Stimulated activated CD4-positive, alpha-beta T cell treated with anti-CD3 and anti-CD28 coated beads, Interleukin-4, amount 100 ng/mL, for 1 hour (primary cell): ENCODE results near the gene EMILIN2.
A peak's percentile ranks its signal among the peaks of the same experiment; 100 is the strongest.
"Not testable (repeated sequence)": the region's sequence is repeated elsewhere in the genome, so short reads cannot be mapped to it uniquely, and the experiment has no call there.

Experiments
- DNase-seq: peaks from one replicate; pipeline ENCODE4 v3.0.0-alpha.2; 2020

Gene EMILIN2

DNA sequence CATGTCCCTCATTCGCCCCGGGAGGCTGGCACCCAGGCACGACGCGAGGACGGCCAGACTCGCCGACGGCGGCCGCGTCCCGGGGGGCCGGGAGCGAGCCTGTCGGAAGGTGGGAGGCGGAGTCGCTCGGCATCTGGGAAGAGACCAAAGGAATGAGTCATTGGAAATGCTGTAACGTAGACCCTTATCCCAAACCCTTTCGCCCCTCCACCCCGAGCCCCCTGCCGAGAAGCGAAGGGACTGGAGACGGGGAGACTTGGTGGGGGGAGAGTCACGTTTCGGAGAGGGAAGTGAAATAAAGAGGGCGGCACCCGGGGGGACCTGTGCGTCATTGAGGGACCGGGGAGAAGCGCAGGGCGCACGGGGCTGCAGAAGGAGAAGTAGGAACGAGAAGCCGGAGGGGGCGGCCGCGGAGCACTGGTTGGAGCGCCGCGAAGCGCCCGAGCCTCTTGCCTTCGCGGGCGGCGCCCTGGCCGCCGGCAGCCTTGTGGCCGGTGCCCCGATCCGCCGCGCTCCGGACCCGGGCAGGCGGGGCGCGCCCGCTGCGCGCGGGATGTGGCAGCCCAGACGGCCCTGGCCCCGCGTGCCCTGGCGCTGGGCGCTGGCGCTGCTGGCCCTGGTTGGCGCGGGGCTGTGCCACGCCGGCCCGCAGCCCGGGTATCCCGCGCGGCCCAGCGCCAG, at the start of gene EMILIN2:
TSS of gene EMILIN2 (plus strand) at position 371 of the 681 bp plus-strand sequence. CDS start at position 554, 183 bp downstream.
- peak; percentile 52 for DNase-seq

DNA sequence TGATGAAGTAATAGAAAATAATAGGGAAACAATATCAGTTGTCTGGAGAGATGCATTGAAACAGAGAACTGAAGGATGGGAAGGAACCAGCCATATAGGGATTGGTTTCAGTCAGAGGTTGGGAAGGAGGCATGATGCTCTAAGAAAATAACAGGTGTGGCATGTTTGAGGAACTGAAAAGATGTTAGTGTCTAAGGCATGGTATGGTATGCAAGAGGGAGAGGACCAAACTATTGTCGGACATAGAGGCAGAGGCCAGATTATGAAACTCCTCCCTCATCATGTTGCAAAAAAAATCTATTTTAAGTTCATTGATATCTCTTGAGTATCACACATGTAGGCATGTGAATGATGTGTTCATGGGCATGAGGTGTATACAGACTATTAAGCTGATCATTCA, 48.9 kb upstream of the EMILIN2 start:
- no peak for DNase-seq

DNA sequence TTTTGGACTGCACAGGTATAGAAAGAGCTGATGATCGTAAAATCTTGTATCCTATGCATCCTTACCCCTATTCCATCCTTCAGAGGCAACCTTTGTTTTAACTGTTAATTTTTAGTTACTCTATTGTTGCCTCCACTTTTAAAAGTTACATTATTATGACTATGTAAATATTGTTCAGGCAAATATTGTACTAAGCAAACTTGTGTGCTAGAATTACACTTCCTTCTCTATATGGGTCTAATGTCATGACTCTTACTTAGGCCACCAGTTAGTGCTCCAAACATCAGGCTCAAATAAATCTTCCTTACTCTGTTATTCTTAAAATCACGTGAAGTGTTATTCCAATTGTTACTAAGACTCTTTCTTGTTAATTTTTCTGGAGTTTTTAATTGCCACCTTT, 47.4 kb upstream of the EMILIN2 start:
- DNase-seq, result no peak

DNA sequence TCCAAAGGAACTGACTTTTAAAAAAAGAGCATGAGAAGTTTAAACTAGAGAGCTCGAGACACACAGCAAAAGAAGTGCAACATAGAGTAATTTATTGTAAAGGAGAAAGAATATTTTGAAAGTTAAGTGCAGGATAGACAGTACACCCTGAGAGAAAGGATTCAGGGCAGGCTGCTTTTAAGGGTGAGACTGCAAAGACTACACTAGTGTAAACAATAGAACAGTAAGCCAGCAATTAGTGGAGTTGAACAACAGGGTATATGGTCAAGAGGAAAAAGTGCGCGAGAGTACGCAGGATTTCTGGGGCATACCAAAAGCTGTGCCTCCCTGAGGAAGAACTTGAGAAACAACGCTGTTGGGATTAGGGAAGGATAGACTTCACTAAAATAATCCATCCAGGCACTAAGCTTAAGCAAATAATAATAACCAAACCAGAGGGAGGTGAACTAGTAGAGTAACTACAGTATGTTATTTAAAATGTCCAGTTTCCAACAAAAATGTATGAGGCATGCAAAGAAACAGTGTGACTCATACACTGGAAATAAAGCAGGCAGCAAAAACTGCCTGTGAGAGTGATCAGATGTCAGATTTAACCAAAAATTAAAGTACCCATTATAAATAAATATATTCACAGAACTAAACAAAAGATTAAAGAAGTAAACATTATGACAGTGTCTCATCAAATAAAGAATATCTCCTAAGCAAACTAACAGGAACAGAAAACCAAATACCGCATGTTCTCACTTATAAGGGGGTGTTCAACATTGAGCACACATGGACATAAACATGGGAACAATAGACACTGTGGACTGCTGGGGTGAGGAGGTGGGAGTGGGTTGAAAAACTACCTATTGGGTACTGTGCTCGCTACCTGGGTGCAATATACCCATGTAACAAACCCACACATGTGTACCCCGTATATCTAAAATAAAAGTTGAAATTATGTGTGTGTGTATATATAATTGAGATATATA, 40.5 kb upstream of the EMILIN2 start:
- DNase-seq, result no peak

DNA sequence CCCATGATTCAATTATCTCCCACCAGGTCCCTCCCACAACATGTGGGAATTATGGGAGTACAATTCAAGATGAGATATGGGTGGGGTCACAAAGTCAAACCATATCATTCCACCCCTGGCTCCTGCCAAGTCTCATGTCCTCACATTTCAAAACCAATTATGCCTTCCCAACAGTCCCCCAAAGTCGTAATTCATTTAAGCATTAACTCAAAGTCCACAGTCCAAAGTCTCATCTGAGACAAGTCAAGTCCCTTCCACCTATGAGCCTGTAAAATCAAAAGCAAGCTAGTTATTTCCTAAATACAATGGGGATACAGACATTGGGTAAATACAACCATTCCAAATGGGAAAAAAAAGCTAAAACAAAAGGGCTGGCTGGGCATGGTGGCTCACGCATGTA, 38.2 kb upstream of the EMILIN2 start:
- not testable (repeated sequence) for DNase-seq

DNA sequence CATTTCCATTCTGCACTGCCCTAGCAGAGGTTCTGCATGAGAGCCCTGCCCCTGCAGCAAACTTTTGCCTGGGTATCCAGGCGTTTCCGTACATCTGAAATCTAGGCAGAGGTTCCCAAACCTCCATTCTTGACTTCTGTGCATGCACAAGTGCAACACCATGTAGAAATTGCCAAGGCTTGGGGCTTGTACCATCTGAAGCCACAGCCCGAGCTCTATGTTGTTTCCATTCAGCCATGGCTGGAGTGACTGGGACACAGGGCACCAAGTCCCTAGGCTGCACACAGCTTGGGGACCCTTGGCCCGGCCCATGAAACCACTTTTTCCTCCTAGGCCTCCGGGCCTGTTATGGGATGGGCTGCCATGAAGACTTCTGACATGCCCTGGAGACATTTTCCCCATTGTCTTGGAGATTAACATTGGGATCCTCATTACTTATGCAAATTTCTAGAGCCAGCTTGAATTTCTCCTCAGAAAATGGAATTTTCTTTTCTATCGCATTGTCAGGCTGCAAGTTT, 37.1 kb upstream of the EMILIN2 start:
- not testable (repeated sequence) for DNase-seq

DNA sequence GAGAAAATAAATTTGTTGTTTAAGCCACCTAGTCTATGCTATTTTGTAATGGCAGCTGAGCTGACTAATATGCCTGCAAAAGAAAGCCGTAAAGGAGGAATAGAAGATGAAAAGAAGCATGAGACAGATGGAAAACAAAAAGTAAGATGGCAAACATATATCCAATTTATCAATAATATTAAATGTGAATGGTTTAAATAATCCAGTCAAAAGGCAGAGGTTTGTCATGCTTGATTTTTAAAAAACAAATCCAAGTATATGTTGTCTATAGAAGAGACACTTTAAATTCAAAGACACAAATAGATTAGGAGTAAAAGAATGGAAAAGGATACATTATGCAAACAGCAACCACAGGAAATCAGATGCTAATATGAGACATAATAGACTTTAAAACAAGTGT, 35.4 kb upstream of the EMILIN2 start:
- no peak for DNase-seq

DNA sequence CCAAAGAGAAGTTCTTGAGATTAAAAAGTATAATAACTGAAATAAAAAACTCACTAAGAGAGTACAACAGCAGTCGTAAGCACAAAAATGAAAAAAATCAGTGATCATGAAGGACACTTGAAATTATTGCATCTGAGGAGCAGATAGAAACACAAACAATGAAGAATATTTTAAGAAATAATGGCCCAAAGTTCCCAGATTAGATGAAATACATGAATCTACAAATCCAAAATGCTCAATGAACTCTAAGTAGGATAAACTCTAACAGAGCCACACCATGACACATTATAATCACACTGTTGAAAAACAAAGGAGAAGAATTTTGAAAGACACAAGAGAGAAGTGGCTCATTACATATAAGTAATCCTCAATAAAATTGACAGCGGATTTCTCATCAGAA, 31.9 kb upstream of the EMILIN2 start:
- no peak for DNase-seq

DNA sequence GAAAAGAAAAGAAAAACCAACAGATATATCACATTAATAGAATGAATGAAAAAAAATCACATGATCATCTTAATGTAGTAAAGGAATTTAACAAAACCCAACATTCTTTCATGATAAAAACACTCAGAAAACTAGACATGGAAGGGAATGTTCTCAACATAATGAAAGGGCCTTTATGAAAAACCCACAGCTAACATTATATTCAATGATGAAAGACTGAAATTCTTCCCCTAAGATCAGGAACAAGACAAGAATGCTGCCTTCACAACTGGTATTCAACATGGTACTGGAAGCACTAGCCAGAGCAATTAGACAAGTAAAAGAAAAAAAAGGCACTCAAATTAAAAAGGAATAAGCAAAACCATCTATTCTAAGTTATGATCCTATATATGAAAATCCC, 28.5 kb upstream of the EMILIN2 start:
- no peak for DNase-seq

DNA sequence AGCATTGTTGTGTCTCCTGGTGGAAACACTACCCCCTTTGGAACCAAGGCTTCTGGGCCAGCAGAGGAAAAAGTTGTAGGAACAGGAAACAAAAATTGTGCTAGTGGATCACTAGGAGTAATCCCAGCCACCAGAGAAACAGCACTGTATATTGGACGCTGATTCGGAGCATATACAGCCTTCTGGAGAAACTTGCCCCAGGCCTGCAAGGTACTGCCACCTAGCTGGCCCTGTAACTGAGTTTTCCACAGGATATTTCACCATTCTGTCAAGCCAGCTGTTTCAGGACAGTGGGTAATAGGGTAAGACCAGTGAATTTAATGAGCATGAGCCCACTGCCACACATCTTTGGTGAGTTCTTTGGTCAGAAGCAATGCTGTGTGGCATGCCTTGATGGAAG, 25.1 kb upstream of the EMILIN2 start:
- DNase-seq, result no peak

DNA sequence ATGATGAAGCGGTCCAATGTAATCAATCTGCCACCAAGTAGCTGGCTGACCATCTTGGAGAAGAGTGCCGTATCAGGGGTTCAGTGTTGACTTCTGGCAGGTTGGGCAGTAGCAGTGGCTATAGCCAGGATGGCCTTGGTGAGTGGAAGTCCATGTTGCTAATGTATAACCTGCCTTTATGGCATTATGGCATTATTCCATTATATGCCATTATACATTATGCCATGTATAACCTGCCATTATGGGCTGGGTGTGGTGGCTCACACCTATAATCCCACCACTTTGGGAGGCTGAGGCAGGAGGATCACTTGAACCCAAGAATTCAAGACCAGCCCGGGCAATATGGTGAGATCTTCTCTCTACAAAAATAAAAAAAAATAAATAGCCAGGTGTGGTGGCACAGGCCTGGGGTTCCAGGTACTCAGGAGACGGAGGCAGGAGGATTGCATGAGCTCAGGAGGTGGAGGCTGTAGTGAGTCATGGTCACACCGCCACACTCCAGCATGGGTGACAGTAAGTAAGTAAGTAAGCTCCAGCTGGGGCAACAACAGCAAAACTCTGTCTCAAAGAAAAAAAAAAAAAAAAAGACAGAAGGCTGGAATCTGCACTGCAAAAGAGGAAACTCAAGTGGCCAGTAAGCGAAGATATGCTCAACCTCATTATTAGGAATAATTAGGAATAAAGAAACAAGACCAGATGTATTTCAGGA, 24.4 kb upstream of the EMILIN2 start:
- no peak for DNase-seq

DNA sequence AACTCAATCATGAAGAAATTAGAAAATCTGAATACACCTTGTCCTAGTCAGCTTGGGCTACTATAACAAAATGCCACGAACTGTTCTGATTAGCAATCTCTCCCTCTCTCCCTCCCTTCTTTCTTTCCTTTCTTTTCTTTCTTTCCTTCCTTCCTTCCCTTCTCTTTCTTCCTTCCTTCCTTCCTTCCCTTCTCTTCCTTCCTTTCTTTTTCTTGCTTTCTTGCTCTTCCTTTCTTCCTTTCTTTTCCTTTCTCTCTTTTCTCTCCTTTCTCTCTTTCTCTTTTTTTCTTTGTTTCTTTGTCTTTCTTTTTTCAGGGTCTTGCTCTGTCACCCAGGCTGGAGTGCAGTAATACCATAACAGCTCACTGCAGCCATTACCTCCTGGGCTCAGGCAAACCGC, 23.6 kb upstream of the EMILIN2 start:
- no peak for DNase-seq

DNA sequence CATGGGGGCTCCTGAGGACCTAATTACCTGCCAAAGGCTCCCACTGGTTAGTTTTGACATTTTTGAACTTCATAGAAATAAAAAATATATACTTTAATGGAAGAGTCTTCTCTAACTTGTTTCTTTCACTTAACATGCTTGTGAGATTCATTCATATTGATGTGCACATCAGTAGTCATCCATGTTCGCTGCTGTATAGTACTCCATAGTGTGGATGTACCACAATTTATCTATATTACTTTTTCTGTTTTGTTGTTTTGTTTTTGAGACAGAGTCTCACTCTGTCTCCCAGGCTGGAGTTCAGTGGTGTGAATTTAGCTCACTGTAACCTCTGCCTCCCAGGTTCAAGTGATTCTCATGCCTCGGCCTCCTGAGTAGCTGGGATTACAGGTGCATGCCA, 22.8 kb upstream of the EMILIN2 start:
- no peak for DNase-seq

DNA sequence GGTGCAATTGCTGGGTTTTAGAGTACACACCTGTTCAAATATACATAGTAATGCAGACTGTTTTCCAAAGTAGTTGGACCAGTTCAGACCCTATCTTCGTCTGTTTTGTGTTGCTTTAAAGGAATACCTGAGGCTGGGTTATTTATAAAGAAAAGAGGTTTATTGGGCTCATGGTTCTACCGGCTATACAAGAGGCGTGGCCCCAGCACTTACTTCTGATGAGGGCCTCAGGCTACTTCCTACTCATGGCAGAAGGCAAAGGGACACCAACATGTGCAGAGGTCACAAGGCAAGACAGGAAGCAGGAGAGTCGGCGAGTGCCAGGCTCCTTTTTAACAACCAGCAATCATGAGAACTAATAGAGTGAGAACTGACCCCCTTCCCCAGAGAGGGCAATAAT, 21.9 kb upstream of the EMILIN2 start:
- no peak for DNase-seq

DNA sequence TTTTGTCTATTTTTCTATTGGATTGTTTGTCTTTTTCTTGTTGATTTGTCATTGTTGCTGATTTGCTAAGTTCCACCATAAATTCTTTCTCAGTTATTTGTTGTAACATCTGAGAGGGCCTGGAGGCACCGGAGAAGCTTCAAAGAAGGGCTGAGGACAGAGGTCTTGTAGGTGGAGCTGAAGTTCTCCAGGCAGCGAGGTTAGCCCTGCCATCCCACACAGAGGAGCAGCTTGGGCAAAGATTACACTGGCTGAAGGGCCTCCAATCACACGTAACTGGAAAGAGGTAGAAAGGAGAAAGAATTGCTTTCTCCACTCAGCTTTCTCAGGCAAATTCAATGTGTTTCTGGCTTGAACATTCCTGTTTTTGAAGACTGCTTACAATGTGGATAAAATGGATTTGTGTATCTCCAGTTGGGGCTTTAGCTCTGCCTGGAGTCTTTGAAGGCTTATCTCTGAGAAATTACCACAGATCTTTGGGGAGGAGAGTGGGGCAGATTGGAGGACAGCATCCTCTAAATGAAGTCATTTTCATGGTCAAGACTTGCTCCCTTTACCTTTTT, 21.1 kb upstream of the EMILIN2 start:
- DNase-seq, result no peak

DNA sequence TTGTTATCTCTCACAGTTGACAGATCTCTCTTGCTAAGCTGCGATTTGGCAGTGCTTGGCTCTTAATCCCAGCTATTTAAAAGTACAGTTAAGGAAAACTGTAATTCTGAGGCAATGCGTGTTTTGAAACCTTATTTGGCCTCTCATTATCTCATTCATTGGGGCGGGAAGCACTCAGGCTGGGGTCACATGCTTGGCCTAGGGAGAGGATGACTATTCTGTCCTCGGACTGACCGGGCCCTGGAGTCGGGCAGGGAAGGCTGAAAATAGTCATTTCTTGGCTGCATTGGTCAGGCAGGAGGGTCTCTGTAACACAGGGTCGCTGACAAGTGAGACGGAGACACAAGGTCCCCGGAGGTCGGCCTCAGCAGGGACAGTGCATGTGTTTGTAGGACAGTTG, 20.2 kb upstream of the EMILIN2 start:
- no peak for DNase-seq

DNA sequence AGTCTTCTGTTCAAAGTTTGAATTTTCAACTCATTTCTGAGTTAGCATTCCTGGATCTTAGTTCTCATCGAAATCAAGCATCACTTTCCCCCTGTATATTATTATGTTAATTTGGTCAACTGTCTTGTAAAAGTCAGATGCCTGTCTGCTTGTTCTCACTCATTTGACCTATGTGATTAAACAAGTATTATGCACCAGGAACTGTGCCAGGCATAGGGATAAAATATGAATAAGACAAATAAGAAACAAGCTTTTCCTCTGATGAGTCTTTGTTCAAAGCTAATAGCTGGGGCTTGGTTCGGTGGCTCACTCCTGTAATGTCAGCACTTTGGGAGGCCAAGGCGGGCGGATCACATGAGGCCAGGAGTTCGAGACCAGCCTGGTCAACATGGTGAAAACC, 19.7 kb upstream of the EMILIN2 start:
- no peak for DNase-seq

DNA sequence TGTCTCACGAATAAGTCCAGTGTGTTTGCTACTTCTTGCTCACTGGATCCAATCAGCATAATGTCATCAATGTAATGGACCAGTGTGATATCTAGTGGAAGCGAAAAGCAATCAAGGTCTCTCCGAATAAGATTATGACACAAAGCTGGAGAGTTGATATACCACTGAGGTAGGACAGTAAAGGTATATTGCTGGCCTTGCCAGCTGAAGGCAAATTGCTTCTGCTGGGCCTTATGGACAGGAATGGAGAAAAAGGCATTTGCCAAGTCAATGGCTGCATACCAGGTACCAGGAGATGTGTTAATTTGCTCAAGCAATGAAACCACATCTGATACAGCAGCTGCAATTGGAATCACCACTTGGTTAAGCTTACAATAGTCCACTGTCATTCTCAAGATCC, 10.7 kb upstream of the EMILIN2 start:
- DNase-seq, result not testable (repeated sequence)

DNA sequence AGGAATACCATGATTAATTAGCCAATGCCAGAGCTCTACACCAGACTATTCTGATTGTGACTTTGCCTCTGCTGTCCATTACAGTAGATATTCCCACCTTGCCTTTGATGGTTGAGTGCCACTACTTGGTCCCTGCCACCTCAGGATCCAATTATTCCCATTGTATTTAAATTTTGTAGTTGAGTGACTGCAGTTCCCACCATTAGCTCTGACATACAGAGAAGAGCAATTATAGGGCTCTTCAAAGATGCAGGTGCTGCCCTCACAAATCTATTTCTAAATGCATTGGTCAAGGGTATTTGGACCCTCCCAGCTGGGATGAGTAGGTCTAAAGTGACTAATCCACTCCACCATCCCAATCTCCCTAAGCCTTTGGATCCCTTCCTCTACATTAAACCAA, 9.5 kb upstream of the EMILIN2 start:
- not testable (repeated sequence) for DNase-seq

DNA sequence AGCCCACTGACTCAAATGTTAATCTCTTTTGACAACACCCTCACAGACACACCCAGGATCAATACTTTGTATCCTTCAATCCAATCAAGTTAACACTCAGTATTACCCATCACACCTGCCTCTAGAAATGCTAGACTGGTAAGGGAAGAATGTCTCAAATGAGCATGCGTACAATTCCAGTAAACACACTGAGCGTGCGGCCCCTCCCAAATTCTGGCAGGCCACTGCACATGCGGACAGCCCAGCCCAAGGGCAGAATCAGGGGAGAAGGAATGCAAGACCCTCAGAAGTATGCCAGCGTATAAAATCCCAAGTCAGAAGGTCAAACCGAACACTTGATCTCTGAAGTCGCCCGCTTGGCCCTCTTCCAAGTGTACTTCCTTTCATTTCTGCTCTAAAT, 7.6 kb upstream of the EMILIN2 start:
- DNase-seq, result no peak

DNA sequence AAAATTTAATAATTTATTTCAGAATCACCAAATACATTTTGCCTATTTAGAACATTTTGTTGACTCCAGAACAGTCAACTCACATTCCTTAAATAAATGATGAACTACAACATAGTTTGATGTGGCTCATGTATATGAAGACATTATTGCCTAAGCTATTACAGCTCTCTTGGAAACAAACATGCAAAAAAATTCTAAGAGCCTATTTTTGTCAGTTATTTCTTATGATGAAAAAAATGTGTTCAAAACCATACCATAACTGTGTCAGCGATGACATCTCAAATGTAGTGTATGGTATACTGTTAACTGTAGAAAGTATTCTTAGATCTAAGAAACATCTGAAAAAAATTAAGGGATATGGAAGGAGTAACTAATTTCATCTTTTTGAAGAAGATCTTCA, 6.3 kb upstream of the EMILIN2 start:
- DNase-seq, result no peak

DNA sequence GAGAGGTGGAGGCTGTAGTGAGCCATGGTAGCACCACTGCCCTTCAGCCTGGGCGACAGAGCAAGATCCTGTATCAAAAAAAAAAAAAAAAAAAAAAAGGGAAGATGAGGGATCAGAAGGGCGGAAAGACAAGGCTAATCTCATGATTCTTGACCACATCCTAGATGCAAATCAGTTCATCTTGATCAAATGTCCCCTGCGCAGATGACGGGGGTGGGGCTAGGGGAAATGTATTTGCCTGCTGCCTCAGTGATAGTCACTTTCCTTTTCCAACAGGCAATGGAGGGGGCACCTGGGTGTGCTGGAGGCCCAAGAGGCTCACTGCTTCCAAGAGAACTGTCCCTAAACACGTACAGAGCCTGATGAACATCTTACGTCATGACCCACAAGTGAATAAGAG, 3.7 kb upstream of the EMILIN2 start:
- no peak for DNase-seq

DNA sequence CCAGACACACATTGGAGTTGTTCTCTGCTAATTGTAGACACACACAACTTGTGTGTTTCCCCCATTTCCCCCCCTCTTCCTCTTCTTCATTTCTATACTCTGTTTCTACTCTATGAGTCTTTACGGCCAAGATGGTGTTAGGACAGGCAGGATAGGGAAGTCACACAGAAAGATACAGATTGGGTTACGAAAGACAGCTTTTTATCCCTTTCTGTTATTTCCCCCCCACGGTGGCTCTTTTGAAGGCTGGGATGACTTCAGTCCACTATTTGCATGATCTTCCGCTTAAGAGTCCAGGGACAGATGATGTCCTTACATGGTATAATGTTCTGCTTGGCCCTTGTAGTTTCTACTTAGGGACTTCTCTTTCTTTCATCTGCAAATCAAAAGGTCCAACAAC, 1.6 kb upstream of the EMILIN2 start:
- no peak for DNase-seq
